Gastrocnemius medialis (tissue), 4 donors: ENCODE data around the gene RTTN. TPM values are rescaled to one million over a fixed set of nuclear protein-coding genes. Genes with fewer than 3 reads are reported as not detected.

Experiments used
- ATAC-seq, 2 donors: fragments of 150-250 bp; one replicate each; pipeline ENCODE4 v1.9.1; 2016
- DNase-seq, 2 donors: peaks; one replicate each; pipeline ENCODE4 v3.0.0-alpha.2; 2019
- H3K27ac ChIP-seq, 4 donors: fragments of 200-600 bp; sonication (generic); 1 replicate in 1 of 4; 2 replicates in 3 of 4; pipeline ENCODE4 v1.5.1; 2016 to 2018; ENCODE audit warnings: mild to moderate bottlenecking in 2 of 4, moderate library complexity in 1 of 4
- H3K27me3 ChIP-seq, 3 donors: fragments of 200-600 bp; sonication (generic) in 2 of 3; 1 replicate in 1 of 3; 2 replicates in 2 of 3; pipeline versions ENCODE4 v1.5.1 to v1.6.0; 2016 to 2019; ENCODE audit warnings: mild to moderate bottlenecking in 1 of 3, moderate library complexity in 1 of 3
- H3K36me3 ChIP-seq, 2 donors: fragments of 200-600 bp; sonication (generic) in 1 of 2; one replicate each; pipeline ENCODE4 v1.5.1; 2017 to 2018
- H3K4me1 ChIP-seq, 2 donors: fragments of 200-600 bp; sonication (generic) in 1 of 2; one replicate each; pipeline ENCODE4 v1.5.1; 2016 to 2017; ENCODE audit warnings: mild to moderate bottlenecking in 2 of 2
- H3K4me3 ChIP-seq, 4 donors: fragments of 200-600 bp; sonication (generic) in 3 of 4; 1 replicate in 1 of 4; 2 replicates in 3 of 4; pipeline ENCODE4 v1.5.1; 2016 to 2019; ENCODE audit warnings: mild to moderate bottlenecking in 2 of 4
- H3K9me3 ChIP-seq, 3 donors: fragments of 200-600 bp; sonication (generic) in 2 of 3; 1 replicate in 1 of 3; 2 replicates in 2 of 3; pipeline ENCODE4 v1.5.1; 2016 to 2019
- CTCF ChIP-seq, 5 experiments: fragments of 450-650 bp in 3 of 5; fragments of 200-600 bp in 2 of 5; sonication (generic) in 2 of 5; IDR thresholded peaks in 4 of 5; conservative IDR thresholded peaks in 1 of 5; 1 replicate in 4 of 5; 2 replicates in 1 of 5; pipeline ENCODE4 v1.5.1; 2016 to 2019; ENCODE audit warnings: antibody characterized with exemption in 5 of 5, mild to moderate bottlenecking in 3 of 5, moderate library complexity in 3 of 5
- POLR2A ChIP-seq, 2 donors: fragments of 450-650 bp; IDR thresholded peaks; one replicate each; pipeline ENCODE4 v1.6.1; 2017; ENCODE audit warnings: antibody characterized with exemption in 2 of 2, mild to moderate bottlenecking in 2 of 2, moderate library complexity in 2 of 2
- in situ Hi-C, 4 donors: fragments of 200-750 bp; cut with MboI; loops; one replicate each; pipeline versions ENCODE4 v1.15.0 to v1.8.0; 2017; ENCODE audit warnings: low sequenced_read_pairs in 4 of 4
- intact Hi-C: fragments of 100-400 bp; cut with DNase I; formaldehyde crosslinking; loops from one replicate; pipeline ENCODE4 v1.15.1; 2023; ENCODE audit warnings: low total_unique reads
- total RNA-seq, 4 donors: library from RNA; depleted of rRNA; stranded (reverse); fragments of >200 nt; gene quantifications; one replicate each; pipeline versions ENCODE4 v1.1.0 to v1.2.3, GENCODE V29; 2016

RTTN gene
- total RNA-seq, 4 donors from 2014 or later, result 3.2 to 9.7 (median 4.9) TPM

- no peak for ATAC-seq
- intact Hi-C loops, result no loop called here
Observed at GRCh38 chr18:70233974-70234373, 28.5 kb upstream of the RTTN start.

DNA sequence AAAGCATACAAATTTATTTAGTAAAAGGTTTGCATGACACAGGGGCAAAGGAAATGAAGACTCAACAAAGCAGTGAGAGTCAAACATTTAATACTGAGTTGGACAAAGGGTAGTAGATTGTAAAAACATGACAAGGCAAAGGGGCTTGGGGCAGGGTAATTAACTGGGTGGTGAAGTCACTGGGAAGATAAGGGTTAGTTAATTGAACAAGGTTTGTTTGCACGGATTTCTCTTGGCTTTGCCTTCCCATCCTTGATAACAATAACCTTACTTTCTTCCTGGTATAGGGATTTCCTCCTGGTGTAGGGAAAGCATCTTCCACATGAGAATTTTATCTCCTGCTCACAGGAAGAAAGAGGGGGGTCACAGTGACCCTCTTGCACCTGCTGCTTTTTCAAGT lies 26.8 kb upstream of the RTTN start:
- TF ChIP-seq CTCF (IDR thresholded peaks at IDR 0.05 in 4 of 5, conservative IDR thresholded peaks at IDR 0.05 in 1 of 5), result no peak
- TF ChIP-seq POLR2A (IDR thresholded peaks at IDR 0.05), result no peak

More at GRCh38 chr18:70233974-70234373, 28.5 kb upstream of the RTTN start:
- TF ChIP-seq CTCF (IDR thresholded peaks at IDR 0.05 in 4 of 5, conservative IDR thresholded peaks at IDR 0.05 in 1 of 5), result no peak
- TF ChIP-seq POLR2A (IDR thresholded peaks at IDR 0.05), result no peak
- Histone ChIP-seq H3K9me3 (no peaks in the 10 kb centered on the region), H3K27ac (no peak overlapping the region), H3K4me3 (no peak overlapping the region), H3K4me1 (no peaks in the 10 kb centered on the region), H3K36me3 (no peaks in the 10 kb centered on the region), H3K27me3 (no peaks in the 10 kb centered on the region)
- no peak for DNase-seq
- in situ Hi-C loops, result no loop called here

DNA sequence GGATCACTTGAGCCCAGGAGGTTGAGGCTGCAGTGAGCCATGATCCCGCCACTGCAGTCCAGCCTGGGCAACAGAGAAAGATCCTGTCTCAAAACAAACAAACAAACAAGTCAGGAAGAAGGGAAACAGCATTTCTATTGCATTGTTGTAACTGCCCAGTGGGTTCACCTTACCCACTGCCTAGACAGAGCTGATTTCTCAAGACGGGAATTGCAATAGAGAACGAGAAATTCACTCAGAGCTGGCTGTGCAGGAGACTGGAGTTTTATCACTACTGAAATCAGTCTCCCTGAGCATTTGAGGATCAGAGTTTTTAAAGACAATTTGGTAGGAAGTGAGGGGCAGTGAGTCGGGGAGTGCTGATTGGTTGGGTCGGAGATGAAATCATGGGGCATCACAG lies 24.2 kb upstream of the RTTN start:
- in situ Hi-C loops (no loop called here), intact Hi-C loops (no loop called here)
- H3K36me3 ChIP-seq, result no peaks in the 10 kb centered on the region
- no peaks in the 10 kb centered on the region for H3K4me1 ChIP-seq
- no peaks in the 10 kb centered on the region for H3K9me3 ChIP-seq
- H3K27me3 ChIP-seq, result no peaks in the 10 kb centered on the region
- no peak for TF ChIP-seq POLR2A (IDR thresholded peaks at IDR 0.05)
- TF ChIP-seq CTCF (IDR thresholded peaks at IDR 0.05 in 4 of 5, conservative IDR thresholded peaks at IDR 0.05 in 1 of 5), result no peak
- H3K27ac ChIP-seq, result no peak overlapping the region
- no peak for ATAC-seq
- DNase-seq, result no peak
- no peak overlapping the region for H3K4me3 ChIP-seq

More for the DNA sequence above, 26.8 kb upstream of the RTTN start:
- Histone ChIP-seq H3K9me3 (no peaks in the 10 kb centered on the region), H3K27me3 (no peaks in the 10 kb centered on the region), H3K4me3 (no peak overlapping the region), H3K27ac (no peak overlapping the region), H3K36me3 (no peaks in the 10 kb centered on the region), H3K4me1 (no peaks in the 10 kb centered on the region)
- intact Hi-C loops (no loop called here), in situ Hi-C loops (no loop called here)
- ATAC-seq, result no peak
- DNase-seq, result no peak

- ATAC-seq (no peak), DNase-seq (no peak)
- no peak for TF ChIP-seq CTCF (IDR thresholded peaks at IDR 0.05 in 4 of 5, conservative IDR thresholded peaks at IDR 0.05 in 1 of 5)
- TF ChIP-seq POLR2A (IDR thresholded peaks at IDR 0.05), result no peak
- no peaks in the 10 kb centered on the region for H3K36me3 ChIP-seq
- no peak overlapping the region for H3K4me3 ChIP-seq
- H3K27me3 ChIP-seq, result no peaks in the 10 kb centered on the region
- intact Hi-C loops, result no loop called here
- no peaks in the 10 kb centered on the region for H3K4me1 ChIP-seq
- no peak overlapping the region for H3K27ac ChIP-seq
- no peaks in the 10 kb centered on the region for H3K9me3 ChIP-seq
- in situ Hi-C loops, result no loop called here
Observed at GRCh38 chr18:70228536-70228935, 23.0 kb upstream of the RTTN start.

GRCh38 chr18:70227438-70227837 lies 22.0 kb upstream of the RTTN start:
- Histone ChIP-seq H3K27ac (no peak overlapping the region), H3K4me1 (no peaks in the 10 kb centered on the region), H3K27me3 (no peaks in the 10 kb centered on the region), H3K9me3 (no peaks in the 10 kb centered on the region), H3K36me3 (no peaks in the 10 kb centered on the region), H3K4me3 (no peak overlapping the region)
- ATAC-seq (no peak), DNase-seq (no peak)
- intact Hi-C loops (no loop called here), in situ Hi-C loops (no loop called here)
- TF ChIP-seq POLR2A (IDR thresholded peaks at IDR 0.05), result no peak
